Kidney epithelial cell (primary cell): Measurements from ENCODE around the gene CACNA1D. TPM values are rescaled to one million over a fixed set of nuclear protein-coding genes. Genes with fewer than 3 reads are reported as not detected.

Experiments used
- DNase-seq: peaks from one replicate; pipeline ENCODE4 v3.0.0-alpha.2; 2010; ENCODE audit warnings: low read depth
- H3K27me3 ChIP-seq: 2 replicates; pipeline ENCODE4 v1.6.0; 2011; ENCODE audit warnings: low read length; ENCODE audit not compliant: control insufficient read depth, insufficient read depth
- H3K36me3 ChIP-seq: 2 replicates; pipeline ENCODE4 v1.5.1; 2011; ENCODE audit warnings: low read length; ENCODE audit not compliant: control insufficient read depth, insufficient read depth
- H3K4me3 ChIP-seq: 2 replicates; pipeline ENCODE4 v1.5.1; 2011; ENCODE audit warnings: low read depth, mild to moderate bottlenecking, control low read depth, low read length
- CTCF ChIP-seq: IDR thresholded peaks from 2 replicates; pipeline ENCODE4 v1.5.1; 2011; ENCODE audit warnings: mild to moderate bottlenecking, moderate library complexity, low read length, control low read depth, inconsistent platforms; ENCODE audit not compliant: insufficient read depth, poor library complexity, severe bottlenecking
- total RNA-seq: library from RNA; depleted of rRNA; stranded (reverse); fragments of >200 nt; gene quantifications from 2 replicates; pipeline ENCODE4 v1.2.3, GENCODE V29; 2015

CACNA1D gene
- total RNA-seq, 1 donor from 2014 or later: 0.21 TPM

GRCh38 chr3:53813229-53813628 is 318.8 kb downstream of the CACNA1D start:
- no peak for TF ChIP-seq CTCF
- Histone ChIP-seq H3K27me3 (no peaks in the 10 kb centered on the region), H3K4me3 (no peak overlapping the region), H3K36me3 (no peaks in the 10 kb centered on the region)
- no peak for DNase-seq

GRCh38 chr3:53813876-53814275 is 319.5 kb downstream of the CACNA1D start:
- no peaks in the 10 kb centered on the region for H3K36me3 ChIP-seq

GRCh38 chr3:53815067-53815466 is 320.7 kb downstream of the CACNA1D start:
- no peak for TF ChIP-seq CTCF
- H3K27me3 ChIP-seq: no peaks in the 10 kb centered on the region
- DNase-seq: no peak
- no peaks in the 10 kb centered on the region for H3K36me3 ChIP-seq
- H3K4me3 ChIP-seq: no peak overlapping the region

More at GRCh38 chr3:53813876-53814275, 319.5 kb downstream of the CACNA1D start:
- no peak for DNase-seq
- no peaks in the 10 kb centered on the region for H3K27me3 ChIP-seq
- no peak overlapping the region for H3K4me3 ChIP-seq
- no peak for TF ChIP-seq CTCF

- Histone ChIP-seq H3K4me3 (no peak overlapping the region), H3K36me3 (no peaks in the 10 kb centered on the region), H3K27me3 (no peaks in the 10 kb centered on the region)
- DNase-seq: no peak
- TF ChIP-seq CTCF: no peak
These were observed 321.2 kb downstream of the CACNA1D start for GRCh38 chr3:53815651-53816050.

GRCh38 chr3:53816425-53816824 is 322.0 kb downstream of the CACNA1D start:
- no peak overlapping the region for H3K4me3 ChIP-seq
- H3K36me3 ChIP-seq: no peaks in the 10 kb centered on the region
- no peaks in the 10 kb centered on the region for H3K27me3 ChIP-seq
- DNase-seq: no peak
- TF ChIP-seq CTCF: no peak

- H3K36me3 ChIP-seq: no peaks in the 10 kb centered on the region
- DNase-seq: no peak
- no peaks in the 10 kb centered on the region for H3K27me3 ChIP-seq
- H3K4me3 ChIP-seq: no peak overlapping the region
- no peak for TF ChIP-seq CTCF
These were observed 322.8 kb downstream of the CACNA1D start for GRCh38 chr3:53817211-53817610.
